Right atrium auricular region (tissue), 2 donors: ENCODE measurements around the gene LDLRAP1. TPM values are rescaled to one million over a fixed set of nuclear protein-coding genes. Genes with fewer than 3 reads are reported as not detected.

ENCODE experiments used
- DNase-seq: peaks from one replicate; pipeline ENCODE4 v3.0.0-alpha.2; 2019; ENCODE audit warnings: low spot score
- H3K27ac ChIP-seq, 2 donors: fragments of 200-600 bp; sonication (generic); 1 replicate in 1 of 2; 2 replicates in 1 of 2; pipeline ENCODE4 v1.5.1; 2016 to 2019
- H3K27me3 ChIP-seq, 2 donors: fragments of 200-600 bp; sonication (generic); one replicate each; pipeline versions ENCODE4 v1.5.1 to v1.6.0; 2017 to 2019
- H3K36me3 ChIP-seq: fragments of 200-600 bp; sonication (generic); one replicate; pipeline ENCODE4 v1.5.1; 2016
- H3K4me1 ChIP-seq, 2 donors: fragments of 200-600 bp; sonication (generic); one replicate each; pipeline versions ENCODE4 v1.5.1 to v1.6.0; 2017 to 2019
- H3K4me3 ChIP-seq, 2 donors: fragments of 200-600 bp; sonication (generic); 1 replicate in 1 of 2; 2 replicates in 1 of 2; pipeline ENCODE4 v1.5.1; 2017 to 2019; ENCODE audit warnings: mild to moderate bottlenecking in 1 of 2, moderate library complexity in 1 of 2
- H3K9me3 ChIP-seq, 2 donors: fragments of 200-600 bp; sonication (generic); one replicate each; pipeline ENCODE4 v1.5.1; 2019
- CTCF ChIP-seq, 2 donors: fragments of 200-600 bp; sonication (generic); IDR thresholded peaks; one replicate each; pipeline ENCODE4 v1.5.1; 2019; ENCODE audit warnings: antibody characterized with exemption in 2 of 2
- total RNA-seq, 2 donors: library from RNA; depleted of rRNA; stranded (reverse); fragments of >200 nt; gene quantifications; one replicate each; pipeline ENCODE4 v1.1.0, GENCODE V29; 2016

The LDLRAP1 gene
- total RNA-seq = 10 to 100 TPM in 1 of 2 donors, 1 to 10 TPM in 1; 8.9 to 10.1 TPM

GRCh38 chr1:25543425-25544242 is at the start of gene LDLRAP1:
TSS of gene LDLRAP1 (plus strand) at chr1:25543606. CDS start at chr1:25543699, 93 bp downstream.
- no peak for TF ChIP-seq CTCF (IDR thresholded peaks at IDR 0.05)
- peak within 1 kb of the TSS; percentile 72 to 81 for H3K4me3 ChIP-seq
- no peaks in the 10 kb centered on the region for H3K9me3 ChIP-seq
- peak within 1 kb of the TSS; percentile 76 to 80 for H3K27ac ChIP-seq
- DNase-seq = peak; percentile 78
- no peaks in the 10 kb centered on the region for H3K27me3 ChIP-seq
- H3K36me3 ChIP-seq = no peaks in the 10 kb centered on the region
- peaks cover 0 to 30% of the 10 kb centered on the region in 2 donors for H3K4me1 ChIP-seq

GRCh38 chr1:25494952-25495351 is 48.5 kb upstream of the LDLRAP1 start:
- no peak for DNase-seq
- no peak for TF ChIP-seq CTCF (IDR thresholded peaks at IDR 0.05)
- Histone ChIP-seq H3K27ac (no peak overlapping the region), H3K36me3 (peaks cover 68% of the 10 kb centered on the region), H3K4me1 (no peaks in the 10 kb centered on the region), H3K27me3 (no peaks in the 10 kb centered on the region), H3K9me3 (no peaks in the 10 kb centered on the region), H3K4me3 (no peak overlapping the region)

- DNase-seq = no peak
- H3K4me1 ChIP-seq = peaks cover 0 to 24% of the 10 kb centered on the region in 2 donors
- peaks cover 23% of the 10 kb centered on the region for H3K36me3 ChIP-seq
- no peaks in the 10 kb centered on the region for H3K9me3 ChIP-seq
- no peaks in the 10 kb centered on the region for H3K27me3 ChIP-seq
- TF ChIP-seq CTCF (IDR thresholded peaks at IDR 0.05) = no peak
- H3K4me3 ChIP-seq = no peak overlapping the region
- H3K27ac ChIP-seq = no peak overlapping the region
Measured at GRCh38 chr1:25500694-25501093, 42.7 kb upstream of the LDLRAP1 start.

- Histone ChIP-seq H3K9me3 (no peaks in the 10 kb centered on the region), H3K27ac (no peak overlapping the region), H3K4me1 (peaks cover 0 to 24% of the 10 kb centered on the region in 2 donors), H3K27me3 (no peaks in the 10 kb centered on the region), H3K36me3 (peaks cover 15% of the 10 kb centered on the region), H3K4me3 (no peak overlapping the region)
- peak; percentile 28 for DNase-seq
- TF ChIP-seq CTCF (IDR thresholded peaks at IDR 0.05) = no peak
Measured at GRCh38 chr1:25501235-25502058, 42.0 kb upstream of the LDLRAP1 start.

GRCh38 chr1:25502957-25503356 is 40.4 kb upstream of the LDLRAP1 start:
- Histone ChIP-seq H3K4me1 (peaks cover 0 to 24% of the 10 kb centered on the region in 2 donors), H3K27me3 (no peaks in the 10 kb centered on the region), H3K27ac (no peak overlapping the region), H3K4me3 (no peak overlapping the region), H3K9me3 (no peaks in the 10 kb centered on the region), H3K36me3 (peaks cover 9% of the 10 kb centered on the region)
- peak; percentile 13 for DNase-seq
- no peak for TF ChIP-seq CTCF (IDR thresholded peaks at IDR 0.05)
